Measurements from ENCODE around the gene CABP2.

- TF ChIP-seq POLR2A (IDR thresholded peaks at IDR 0.05) (no peak), CTCF (IDR thresholded peaks at IDR 0.05) (no peak), EP300 (IDR thresholded peaks at IDR 0.05; ENCODE audit: low read depth) (no peak), POLR2AphosphoS5 (IDR thresholded peaks at IDR 0.05) (no peak)
These were observed 28.6 kb downstream of the CABP2 start for GRCh38 chr11:67494371-67495233.

Data from transverse colon (tissue), 4 donors.